ACHN (cell line): ENCODE measurements around the gene DNAJC2.
"Not testable (repeated sequence)": the region's sequence is repeated elsewhere in the genome, so short reads cannot be mapped to it uniquely, and the experiment has no call there.

Experiments
- DNase-seq: peaks from one replicate; pipeline ENCODE4 v3.0.0-alpha.2; 2015
- in situ Hi-C: cut with HindIII; loops from 2 replicates; pipeline ENCODE4 v1.10.0; 2017; ENCODE audit warnings: low sequenced_read_pairs, low pct_ligation_motif_present, low pct_unique_long_range_greater_than_20kb

The DNAJC2 gene

DNA sequence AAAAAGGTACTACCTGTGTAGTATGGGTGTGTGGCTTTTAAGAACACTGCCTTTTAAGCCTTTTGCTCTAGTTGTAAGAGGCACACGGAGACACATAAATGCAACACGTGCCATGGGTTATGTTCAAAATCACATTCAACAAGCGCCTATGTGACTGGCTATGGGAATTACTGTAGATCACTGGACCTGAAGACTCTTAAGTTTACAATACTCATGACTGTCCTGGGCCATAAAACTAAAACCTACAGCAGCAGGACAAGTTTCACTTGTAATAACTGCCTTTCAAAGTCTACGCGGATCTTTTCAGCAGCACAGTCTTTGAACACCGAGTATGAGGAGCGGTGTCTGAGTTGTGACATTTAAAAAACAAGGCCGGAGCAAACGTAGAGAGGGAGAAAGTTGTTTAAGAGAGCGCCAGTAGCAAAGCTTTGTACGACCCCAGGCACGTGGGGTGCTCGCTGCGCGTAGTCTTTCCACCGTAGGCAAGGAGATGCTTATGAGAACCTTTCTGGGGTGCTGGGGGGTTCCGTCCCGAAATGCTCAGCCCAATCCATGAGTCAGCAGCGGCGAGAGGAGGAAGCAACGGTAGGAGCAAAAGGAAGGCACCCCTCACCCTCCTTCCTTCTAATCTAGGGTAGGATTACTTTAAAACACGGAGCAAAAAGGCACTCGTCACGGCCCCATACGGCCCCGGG lies 662 bp downstream of the DNAJC2 start:
- peak; percentile 53 for DNase-seq
- in situ Hi-C loops, result no loop called here

DNA sequence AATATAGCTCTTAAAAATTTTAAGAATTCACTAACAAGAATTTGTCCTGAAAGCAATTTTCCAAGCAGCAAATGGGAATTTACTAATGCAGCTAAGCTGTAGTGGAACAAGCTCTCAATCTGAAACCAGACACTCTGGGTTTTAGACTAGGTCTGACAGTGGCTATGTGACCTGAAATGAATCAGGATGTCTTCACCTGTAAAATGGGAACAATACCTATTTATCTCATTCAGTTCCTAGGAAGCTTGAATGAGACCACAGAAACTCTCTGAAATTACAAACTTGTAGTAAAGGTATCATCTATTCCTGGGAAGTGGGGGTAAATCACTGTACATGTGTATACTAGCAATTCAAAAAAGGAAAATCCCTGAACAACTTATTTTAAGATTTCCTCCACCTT lies 1.2 kb downstream of the DNAJC2 start:
- DNase-seq, result no peak
- in situ Hi-C loops, result no loop called here

DNA sequence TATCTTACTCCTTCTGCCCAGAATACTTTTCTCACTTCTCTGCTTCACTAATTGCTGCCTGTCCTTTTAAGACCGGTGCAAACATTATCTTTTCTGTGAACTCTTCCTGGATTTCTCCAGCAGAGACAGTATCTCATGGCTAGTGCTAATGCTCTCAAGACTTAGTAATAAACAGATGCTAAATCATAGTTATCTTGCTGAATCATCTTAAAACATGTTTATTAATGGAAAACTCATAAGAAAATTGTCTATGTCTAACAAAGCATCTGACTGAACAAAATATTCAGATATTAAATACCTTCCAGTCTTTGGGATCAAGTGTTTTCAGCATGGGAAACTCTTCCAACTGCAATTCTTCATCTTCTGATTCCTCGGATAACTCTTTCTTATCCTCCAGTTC lies 3.1 kb downstream of the DNAJC2 start:
- no peak for DNase-seq
- in situ Hi-C loops, result no loop called here

DNA sequence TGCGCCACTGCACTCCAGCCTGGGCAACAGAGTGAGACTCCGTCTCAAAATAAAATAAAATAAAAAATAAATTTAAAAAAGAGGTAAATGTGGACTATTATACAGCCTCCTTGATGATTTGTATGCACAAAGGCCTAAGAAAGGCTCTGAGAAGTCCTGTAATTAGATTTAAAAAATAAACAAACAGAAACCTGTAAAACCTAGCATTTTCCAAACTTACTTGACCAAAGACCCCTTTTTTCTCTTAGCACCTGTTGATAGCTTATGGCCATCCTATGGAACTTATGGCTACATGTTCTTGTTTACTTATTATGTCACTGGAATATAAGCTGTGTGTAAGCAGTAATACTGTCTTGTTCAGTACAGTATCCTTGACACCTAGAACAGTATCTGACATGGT lies 5.7 kb downstream of the DNAJC2 start:
- in situ Hi-C loops, result no loop called here

DNA sequence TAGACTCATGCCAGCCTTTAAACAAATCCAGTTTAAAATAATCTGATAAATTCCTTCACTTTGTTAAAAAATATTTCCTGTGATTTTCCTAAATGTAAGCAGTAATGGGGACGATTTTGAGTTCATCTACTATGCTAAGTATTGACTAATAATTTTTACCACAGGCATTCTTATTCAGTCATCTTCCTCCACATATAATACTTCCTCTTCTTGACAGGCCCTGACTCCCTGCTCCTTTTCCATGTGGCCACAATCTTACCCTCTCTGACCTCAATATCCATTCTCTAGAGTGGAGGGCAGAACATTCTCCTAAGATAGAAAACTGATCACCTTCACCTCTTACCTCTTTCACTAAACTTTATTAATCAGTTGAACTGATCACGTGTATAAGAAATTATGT lies 7.8 kb downstream of the DNAJC2 start:
- in situ Hi-C loops, result no loop called here
- DNase-seq, result no peak

More for the DNA sequence above, 5.7 kb downstream of the DNAJC2 start:
- no peak for DNase-seq

DNA sequence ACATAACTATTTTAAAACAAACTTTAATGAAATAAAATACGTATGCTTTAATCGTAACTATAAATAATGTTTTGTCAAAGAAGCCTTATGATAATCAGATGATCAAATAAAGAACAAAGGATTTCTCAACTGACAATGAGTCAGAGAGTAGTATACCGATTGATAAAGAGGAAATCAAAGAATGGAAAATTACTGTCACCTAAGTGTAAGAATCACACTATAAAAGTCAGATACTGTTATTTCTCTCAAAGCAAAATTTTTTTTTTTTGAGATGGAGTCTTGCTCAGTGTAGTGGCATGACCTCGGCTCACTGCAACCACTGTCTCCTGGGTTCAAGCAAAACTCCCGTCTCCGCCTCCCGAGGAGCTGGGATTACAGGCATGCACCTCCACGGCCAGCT lies 18.8 kb downstream of the DNAJC2 start:
- no peak for DNase-seq
- in situ Hi-C loops, result no loop called here

DNA sequence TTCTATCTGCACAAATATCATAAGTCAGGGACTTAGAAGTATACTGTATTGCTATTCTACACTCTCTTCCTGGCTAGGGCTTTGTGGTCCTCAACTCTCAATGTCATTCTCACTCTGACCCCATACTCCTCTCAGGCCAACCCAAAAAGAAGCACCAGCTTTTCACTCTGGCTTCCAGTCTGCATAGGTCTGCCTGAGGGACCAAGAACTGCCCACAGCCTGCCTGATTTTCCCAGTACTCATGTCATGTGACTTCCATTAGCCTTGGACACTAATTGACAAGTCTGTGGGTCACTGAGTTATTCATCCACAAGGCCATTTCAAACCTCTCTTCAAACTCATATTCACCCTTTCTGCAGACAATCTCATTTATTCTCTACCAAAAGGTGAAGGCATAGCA lies 27.6 kb downstream of the DNAJC2 start:
- in situ Hi-C loops, result no loop called here
- no peak for DNase-seq

DNA sequence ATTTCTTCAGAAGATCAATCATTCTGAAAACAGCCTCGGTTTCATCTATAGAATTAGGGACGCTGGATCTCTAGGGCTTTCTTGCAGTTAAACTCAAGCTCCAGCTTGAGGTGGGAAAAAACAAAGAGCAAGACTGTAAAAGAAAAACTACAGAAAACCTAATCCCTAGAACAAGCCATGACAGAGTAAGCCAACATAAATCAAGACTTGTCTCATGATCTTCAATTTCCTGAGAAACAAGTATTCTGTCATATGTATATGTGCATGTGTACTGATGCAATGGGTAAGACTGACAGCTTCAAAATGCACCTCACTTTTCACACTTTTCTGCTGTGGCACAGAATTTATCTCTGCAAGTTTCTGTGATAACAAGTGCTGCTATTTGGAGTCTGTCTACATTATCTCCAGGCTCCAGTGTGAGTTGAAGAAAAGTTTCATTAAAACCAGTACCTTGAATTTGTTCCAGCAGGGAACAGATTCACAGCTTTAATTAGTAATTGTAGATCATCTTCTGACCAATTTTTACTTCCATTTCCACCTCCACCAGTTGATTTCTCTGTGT lies 28.1 kb downstream of the DNAJC2 start:
- in situ Hi-C loops, result no loop called here
- DNase-seq, result no peak

DNA sequence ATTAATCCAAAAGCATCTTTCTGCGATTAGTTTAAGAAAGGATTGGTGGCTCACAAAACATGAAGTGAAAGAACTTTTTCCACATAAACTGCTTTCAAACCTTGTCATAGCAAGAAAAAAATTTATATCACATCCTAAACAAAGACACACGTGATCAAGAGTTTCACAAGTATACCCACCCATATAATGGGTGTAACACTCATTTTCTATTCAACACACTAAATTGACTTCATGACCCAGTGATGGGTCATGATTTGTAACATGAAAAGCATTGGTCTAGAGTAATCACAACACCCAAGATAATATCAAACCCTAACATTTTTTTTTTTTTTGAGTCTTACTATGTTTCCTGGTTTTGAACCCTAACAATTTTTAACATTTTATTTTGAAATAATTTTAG lies 29.7 kb downstream of the DNAJC2 start:
- DNase-seq, result no peak
- in situ Hi-C loops, result no loop called here

DNA sequence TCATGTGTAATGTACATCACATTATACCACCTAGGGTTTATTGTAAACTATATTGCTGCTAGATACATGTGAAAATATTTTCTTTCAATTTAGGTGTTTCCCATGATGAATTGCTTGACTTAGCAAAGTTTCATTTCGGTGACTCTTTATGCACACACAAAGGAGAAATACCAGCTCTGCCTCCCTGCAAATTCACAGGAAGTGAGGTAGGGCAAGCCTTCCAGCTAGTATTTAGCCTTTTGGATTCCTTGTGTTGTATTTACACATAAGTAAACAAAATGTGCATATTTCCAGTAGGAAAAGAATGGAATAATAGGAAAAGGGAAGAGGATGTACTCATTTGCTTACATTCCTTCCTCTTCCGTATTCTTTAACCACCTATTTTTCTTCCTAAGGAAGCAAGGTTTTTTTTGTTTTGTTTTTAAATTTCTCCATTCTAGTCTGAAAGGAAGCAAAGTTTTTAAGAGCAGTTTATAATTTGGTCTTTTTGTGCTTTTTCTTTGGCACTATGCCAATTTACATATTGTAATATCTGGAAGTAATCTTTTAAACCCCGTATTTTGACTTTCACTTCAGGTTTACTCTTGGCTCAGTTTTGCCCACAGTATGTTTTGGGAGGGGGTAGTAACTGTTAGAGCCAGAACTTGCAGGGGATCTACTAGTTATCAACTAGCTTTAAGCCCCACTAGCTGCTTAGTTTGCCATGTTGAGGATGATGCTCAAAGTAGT lies 36.9 kb downstream of the DNAJC2 start:
- no peak for DNase-seq
- in situ Hi-C loops, result no loop called here

DNA sequence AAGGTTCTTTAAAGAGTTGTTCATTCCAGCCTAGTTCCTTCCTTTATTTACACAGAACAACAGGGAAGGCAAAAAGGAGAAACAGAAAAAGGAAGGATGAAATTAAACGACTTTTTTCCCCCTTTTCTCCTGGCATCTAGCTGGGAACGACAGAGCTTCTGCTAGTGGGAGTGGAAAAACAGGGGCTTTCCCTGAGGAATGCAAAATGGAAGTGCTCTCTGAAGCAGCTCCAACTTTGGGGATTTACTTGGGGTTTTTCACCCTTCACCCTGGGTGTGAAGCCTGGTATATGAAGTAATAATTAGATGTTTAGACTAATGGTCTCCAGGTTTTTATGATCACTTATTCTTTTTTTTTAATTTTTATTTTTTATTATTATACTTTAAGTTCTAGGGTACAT lies 43.1 kb downstream of the DNAJC2 start:
- in situ Hi-C loops, result no loop called here
- no peak for DNase-seq

DNA sequence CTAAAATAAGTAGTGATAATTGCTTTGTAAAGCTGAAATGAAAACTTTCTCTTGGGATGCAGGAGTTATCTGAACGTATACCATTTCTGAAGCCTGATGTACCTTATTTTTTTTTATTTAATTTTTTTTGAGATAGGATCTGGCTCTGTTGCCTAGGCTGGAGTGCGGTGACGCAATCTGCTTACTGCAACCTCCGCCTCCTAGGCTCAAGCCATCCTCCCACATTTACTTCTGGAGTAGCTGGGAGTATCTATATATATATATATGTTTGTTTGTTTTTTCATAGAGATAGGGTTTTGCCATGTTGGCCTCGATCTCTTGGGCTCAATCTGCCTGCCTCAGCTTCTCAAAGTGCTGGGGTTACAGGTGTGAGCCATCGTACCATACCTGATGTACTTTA lies 44.9 kb downstream of the DNAJC2 start:
- DNase-seq, result no peak
- in situ Hi-C loops, result no loop called here

DNA sequence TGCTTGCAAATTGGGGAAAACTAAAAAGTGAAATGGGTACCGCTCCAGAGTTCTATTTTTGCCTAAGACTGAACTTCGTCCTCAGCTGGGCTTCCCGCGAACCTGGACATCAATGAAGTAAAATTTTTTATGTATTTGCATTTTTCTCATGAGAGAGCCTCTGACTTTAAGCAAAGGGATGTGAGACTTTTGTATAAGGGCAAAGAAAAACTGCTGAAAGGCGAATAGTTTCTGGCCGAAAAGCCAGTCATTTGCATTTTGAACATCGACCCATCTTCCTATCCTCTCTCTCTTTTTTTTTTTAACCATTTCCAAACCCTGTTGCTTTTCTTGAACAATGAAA lies 46.8 kb downstream of the DNAJC2 start:
- in situ Hi-C loops, result no loop called here
- no peak for DNase-seq

DNA sequence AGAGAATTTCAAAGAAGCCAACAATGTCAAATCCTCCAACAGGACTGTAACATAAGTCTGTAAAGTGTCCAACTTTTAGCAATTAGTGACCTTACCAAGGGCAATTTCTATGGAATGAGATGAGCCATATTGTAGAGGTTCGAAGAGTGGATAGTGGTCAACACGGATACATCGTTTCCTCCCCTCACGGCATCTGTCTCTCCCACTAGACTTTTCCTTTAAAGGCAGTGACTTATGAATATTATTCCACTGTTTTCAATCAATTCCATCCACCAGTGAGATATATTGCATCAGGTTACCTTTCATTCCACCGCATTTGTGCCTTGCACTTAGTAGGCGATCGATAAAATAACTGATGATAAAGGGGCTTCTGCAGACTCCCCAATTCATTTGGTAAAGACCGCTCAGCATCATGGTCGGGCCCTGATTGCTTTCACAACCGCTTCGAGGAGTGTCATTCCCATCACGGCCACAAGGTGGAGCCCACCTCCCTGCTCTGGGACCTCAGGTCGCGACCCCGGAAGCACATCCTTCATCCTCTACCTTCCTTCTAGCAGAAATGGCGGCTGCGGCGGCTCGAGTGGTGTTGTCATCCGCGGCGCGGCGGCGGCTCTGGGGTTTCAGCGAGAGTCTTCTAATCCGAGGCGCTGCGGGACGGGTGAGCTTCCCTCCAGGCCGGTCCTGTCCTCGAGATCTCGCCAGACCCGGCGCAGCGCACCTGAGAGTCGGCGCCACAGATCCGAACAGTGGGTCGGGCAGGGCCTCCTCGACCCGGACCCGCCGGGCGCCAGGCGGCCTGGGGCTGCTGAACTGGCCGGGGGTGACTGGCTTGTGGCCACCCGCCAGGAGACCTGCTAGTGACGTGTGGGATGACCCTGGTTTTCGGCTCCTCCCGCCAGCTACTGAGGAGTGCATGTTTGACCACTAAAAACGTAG lies 47.4 kb downstream of the DNAJC2 start, which contains the start of gene PMPCB:
Gene PMPCB (plus strand): TSS at position 535 of the 936 bp plus-strand sequence. CDS start 25 bp downstream, at position 560.
- in situ Hi-C loops, result no loop called here
- peak; percentile 98 for DNase-seq

DNA sequence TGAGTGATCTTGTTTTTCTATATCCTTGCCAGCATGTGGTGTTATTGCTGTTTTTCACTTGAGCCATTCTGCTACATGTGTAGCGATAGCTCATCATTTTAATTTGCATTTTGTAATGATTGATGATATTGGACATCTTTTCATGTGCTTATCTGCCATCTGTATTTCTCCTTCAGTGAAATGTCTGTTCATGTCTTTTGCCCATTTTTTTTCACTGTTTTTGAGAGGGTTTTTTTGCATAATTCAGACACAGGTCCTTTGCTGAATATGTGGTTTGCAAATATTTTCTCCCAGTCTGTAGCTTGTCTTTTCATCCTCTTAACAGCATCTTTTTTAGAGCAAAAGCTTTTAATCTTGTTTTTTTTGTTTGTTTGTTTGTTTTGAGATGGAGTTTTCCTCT lies 51.0 kb downstream of the DNAJC2 start:
- DNase-seq, result no peak
- in situ Hi-C loops, result no loop called here

DNA sequence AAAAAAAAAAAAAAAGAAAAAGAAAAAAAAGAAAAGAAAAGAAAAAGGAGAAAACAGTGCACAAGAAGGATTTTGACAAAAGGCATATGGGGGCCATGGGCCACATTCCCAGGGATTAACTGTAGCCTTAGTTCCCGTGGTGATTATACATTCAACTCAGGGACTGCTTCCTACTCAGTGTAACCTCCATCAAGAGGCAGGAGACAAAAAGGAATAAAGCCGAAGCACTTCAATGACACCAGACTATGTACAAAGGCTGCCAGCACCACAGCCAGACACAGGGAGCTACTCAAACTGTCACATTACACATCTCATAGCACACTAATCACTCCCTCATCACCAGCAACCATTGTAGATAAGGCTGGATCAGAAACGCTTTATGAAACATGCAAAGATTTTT lies 52.4 kb downstream of the DNAJC2 start:
- DNase-seq, result no peak

DNA sequence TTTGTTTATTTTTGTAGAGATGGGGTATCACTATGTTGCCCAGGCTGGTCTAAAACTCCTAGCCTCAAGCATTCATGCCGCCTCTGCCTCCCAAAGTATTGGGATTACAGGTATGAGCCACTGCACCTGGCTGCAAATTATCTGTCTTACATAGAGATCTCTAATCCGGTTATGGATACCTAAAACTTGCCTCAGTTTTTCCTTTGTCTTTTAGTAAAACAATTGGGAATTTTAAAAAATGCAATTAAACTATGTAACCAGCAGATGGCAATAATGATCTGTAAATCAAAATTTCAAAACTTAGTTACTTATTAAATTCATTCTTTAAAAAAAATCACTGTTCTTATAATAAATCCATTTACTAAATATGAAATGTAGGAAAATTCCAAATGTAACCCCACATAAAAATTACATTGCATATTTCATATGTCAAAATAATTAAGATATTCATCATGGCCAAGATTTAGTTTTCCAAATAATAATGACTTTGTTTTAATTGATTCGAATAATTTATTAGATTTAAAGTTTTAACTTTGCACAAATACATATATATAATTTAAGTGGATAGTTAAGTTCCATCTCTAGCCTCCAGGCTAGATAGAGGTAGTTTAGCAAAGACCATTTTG lies 61.7 kb downstream of the DNAJC2 start:
- DNase-seq, in situ Hi-C loops: not testable (repeated sequence)

More for the DNA sequence above, 52.4 kb downstream of the DNAJC2 start:
- in situ Hi-C loops, result no loop called here

DNA sequence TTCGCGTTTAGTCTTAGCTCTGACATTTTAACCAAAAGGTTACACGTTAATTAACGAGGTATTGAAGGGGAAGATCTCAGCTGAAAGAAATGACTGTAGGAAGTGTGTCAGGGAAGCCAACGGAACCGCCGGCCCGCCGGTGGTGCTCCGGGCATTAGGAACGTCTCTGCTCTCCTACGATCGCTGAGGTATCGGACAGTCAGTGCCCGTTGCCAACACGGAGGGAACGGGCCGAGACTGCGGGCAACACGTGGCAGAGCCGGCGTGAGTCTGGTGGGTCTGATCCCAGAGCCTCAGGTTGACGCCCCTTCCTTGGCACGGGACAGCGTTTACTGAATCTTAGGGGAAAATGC lies 63.8 kb downstream of the DNAJC2 start:
- DNase-seq, in situ Hi-C loops: not testable (repeated sequence)
